Left colon (tissue), 2 donors: Measurements from ENCODE around the gene GAR1. TPM values are rescaled to one million over a fixed set of nuclear protein-coding genes. Genes with fewer than 3 reads are reported as not detected.
A peak's percentile ranks its signal among the peaks of the same experiment; 100 is the strongest.
"Not testable (repeated sequence)": the region's sequence is repeated elsewhere in the genome, so short reads cannot be mapped to it uniquely, and the experiment has no call there.

Experiments
- ATAC-seq: fragments of 200-7000 bp; cut with Tn5 transposase; one replicate; pipeline ENCODE4 v1.9.1; 2020; ENCODE audit warnings: mild to moderate bottlenecking, moderate library complexity
- DNase-seq, 2 donors: peaks; one replicate each; pipeline ENCODE4 v3.0.0-alpha.2; 2020
- intact Hi-C, 2 donors: fragments of 100-400 bp; cut with DNase I in 1 of 2; cut with micrococcal nuclease in 1 of 2; formaldehyde crosslinking; loops; one replicate each; pipeline versions ENCODE4 v1.11.2 to v1.14.0; 2022; cut with DNase I, micrococcal nuclease
- long read RNA-seq: library from polyadenylated mRNA; unstranded; transcript quantifications from one replicate; pipeline ENCODE4 v2.0.0, GENCODE V29; 2021
- total RNA-seq, 2 donors: library from RNA; stranded (reverse); fragmentation: NEBNext Ultra II Directional; extraction: Animal tissue kit (Norgen Biotek cat#: 25700); gene quantifications; one replicate each; pipeline ENCODE4 v1.2.1, GENCODE V29; 2021
- donor health status: DM: no; HTN: no; CAD: no.
- donor health status: DM: yes; HTN: yes; CAD: no.

The GAR1 gene
- 10 to 100 TPM; 12.8 to 17.0 TPM for total RNA-seq
- long read RNA-seq, transcript GAR1-201 (7 exons, 1,224 nt), result major isoform, 6 of 14 reads
- long read RNA-seq, transcript GAR1-202 (7 exons, 1,011 nt), result minor isoform, 5 of 14 reads
- long read RNA-seq, partial matches to known transcripts, result 3 of 14 reads
- long read RNA-seq, other reads (novel, unspliced or antisense), result 0 of 14 reads

DNA sequence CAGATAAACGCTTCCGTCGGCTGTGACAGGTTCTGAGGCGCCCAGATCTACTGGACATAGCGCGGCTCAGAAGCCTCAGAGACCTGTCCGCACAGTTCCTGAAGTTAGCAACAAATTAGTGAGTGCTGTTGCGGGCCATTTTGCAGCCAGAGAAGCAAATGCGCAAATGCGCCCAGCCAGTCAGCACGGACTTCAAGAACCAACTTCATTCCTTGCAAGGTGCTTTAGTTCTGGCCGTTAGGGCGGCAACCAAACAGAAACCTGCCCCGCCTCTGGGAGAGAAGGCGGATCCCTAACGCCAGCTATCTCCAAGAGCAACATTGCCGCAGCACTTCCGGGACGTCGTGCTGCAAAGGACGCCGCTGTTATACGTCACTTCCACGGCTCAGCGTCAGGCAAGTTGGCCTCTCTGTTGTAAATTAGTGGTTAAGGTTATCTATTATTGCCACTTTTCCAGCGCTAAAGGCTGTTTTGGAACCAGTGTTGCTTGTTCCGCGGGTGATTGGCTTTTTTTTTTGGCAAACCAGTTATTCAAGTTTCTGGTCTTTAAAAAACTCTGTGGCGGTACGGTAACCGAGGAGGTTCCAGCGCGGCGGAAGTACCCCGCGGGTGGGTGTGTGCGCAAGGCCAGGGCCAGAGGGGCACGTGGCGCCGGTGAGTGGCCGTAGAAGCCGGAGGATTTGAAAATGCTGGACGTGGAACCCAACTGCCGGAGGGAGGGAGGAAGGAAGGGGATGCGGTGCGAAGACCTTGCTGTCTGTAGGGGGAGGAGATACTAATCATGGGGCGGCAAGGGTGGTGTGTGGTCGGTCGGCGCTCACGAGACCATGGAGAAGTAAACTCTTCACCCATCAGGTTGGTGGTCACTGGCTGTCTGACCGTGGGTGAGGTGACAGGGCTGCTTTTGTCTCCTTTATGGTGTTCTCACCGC lies at the start of gene GAR1:
Gene GAR1, plus strand, starts transcription at position 612 of the 931 bp plus-strand sequence. CDS start 403 bp downstream, outside the sequence.
- ATAC-seq (peak; percentile 97), DNase-seq (peak; percentile 94 to 96)
- intact Hi-C loops, result loop anchor here in 1 of 2 donors (10.0 kb wide), 1 partner anchor 111 kb away; the partner anchor contains the start of gene CASP6

DNA sequence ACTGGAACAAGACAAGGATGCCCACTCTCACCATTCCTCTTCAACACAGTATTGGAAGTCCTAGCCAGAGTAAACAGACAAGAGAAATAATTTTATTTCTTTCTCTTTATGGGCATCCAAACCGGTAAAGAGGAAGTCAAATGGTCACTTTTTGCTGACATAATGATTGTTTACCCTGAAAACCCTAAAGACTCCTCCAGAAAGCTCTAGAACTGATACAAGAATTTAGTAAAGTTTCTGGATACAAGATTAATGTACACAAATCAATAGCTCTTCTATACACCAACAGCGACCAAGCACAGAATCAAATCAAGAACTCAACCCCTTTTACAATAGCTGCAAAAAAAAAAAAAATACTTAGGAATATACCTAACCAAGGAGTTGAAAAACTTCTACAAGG lies 33.5 kb upstream of the GAR1 start:
- DNase-seq, ATAC-seq, intact Hi-C loops: not testable (repeated sequence)

DNA sequence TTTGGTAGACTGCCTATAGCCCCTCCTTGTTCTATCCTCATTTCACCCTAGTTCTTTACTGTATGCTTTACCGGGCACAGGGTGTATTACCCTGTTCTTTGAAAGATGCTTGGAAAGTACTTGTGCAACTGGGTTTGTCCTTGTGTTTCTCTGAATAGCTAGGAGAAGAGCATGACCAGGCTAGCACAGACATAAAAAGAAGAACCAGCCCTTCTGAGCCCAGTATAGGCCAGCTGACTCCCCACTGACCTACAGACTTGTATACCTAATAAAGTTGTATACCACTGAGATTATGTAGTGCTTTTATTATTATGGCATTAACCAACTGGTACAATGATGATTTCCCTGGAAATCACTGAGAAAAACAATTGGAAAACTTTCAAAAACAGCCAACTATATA lies 28.7 kb upstream of the GAR1 start:
- no peak for DNase-seq
- ATAC-seq, result no peak
- intact Hi-C loops, result no loop called here

DNA sequence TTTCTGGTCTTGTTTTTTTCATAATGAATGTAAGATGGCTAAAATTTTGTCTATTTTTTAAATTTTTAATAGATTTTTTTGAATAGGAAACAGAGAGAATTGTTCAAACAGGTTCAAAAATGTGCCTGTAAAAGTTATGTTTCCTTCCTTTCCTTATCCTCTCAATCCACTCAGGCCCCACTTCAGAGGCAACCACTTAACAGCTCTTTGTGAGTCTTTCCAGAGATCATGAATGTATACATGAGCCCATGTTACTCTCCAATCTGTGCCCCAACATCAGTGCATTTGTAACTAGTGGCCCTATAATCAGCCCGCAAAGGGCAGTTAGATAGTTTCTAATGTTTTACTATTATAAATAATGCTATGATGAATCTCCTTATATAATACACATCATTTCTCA lies 27.8 kb upstream of the GAR1 start:
- no peak for DNase-seq
- intact Hi-C loops, result no loop called here
- ATAC-seq, result no peak

DNA sequence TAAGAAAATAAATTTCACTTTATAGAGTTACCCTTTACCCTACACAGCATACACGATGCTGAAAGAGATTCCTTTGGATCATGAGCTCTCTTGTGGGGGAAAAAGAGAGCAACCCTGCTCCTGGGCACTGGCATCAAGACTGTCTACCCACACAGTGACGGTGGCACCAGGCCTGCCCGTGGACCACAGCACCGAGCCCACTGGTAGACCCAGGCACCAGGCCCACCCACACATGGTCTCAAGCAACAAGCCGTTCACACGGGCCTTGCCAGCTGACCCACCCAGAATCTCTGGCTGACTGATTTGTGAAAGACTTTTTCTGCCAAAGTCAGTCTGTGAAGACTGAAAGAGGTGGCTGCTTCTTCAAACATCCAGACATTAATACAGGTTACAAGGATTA lies 20.5 kb upstream of the GAR1 start:
- intact Hi-C loops, result no loop called here
- DNase-seq (no peak), ATAC-seq (no peak)

DNA sequence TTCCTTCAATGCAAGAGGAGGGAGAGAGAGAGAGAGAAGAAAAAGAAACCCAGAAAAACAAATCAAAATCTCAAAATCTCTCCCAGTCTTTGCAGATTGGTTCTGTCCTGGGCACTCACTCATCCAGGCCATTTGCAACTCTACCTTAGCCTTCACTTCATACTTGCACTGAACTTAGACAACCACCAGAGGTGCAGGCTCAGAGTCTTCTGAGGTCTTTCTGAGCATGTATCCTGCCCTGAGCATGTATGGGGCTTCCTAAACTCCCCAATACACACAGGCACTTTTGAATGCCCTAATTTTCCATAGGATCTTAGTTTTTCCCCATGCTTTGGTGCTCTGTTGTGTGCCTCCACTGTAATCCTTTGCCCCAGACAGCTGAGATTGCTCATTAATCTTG lies 16.7 kb upstream of the GAR1 start:
- DNase-seq (no peak), ATAC-seq (peak; percentile 30)
- intact Hi-C loops, result no loop called here

DNA sequence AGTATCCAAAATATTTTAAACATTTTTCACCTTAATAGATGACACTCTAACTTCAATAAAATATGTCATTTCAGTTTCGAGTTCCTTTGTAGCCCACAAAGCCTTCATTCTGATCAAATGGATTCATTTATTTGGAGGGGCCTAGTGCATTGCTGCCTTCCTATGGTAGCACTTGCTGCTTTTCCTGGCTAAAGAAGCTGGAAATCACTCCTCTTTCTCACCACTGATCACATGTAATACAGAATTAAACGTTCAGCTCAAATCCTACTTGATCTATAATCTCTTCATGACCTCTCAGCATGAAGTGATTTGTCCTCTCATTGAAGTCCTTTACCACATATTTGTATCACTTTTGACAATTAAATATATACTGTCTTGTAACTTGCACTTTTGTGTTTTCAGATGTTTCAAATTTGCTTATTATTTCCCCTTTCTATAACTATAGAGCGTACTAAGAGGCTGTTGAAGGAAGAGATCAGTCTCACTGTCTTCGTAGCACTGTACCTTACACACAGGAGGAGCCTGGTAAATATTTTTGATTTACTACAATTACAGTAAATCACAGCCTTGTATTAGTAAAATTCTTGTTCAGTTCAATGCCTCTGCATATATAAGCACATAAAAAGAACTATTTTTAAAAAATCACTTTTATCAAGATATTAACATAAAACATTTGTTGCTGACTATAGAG lies 14.3 kb upstream of the GAR1 start:
- intact Hi-C loops, result no loop called here
- DNase-seq (no peak), ATAC-seq (no peak)

DNA sequence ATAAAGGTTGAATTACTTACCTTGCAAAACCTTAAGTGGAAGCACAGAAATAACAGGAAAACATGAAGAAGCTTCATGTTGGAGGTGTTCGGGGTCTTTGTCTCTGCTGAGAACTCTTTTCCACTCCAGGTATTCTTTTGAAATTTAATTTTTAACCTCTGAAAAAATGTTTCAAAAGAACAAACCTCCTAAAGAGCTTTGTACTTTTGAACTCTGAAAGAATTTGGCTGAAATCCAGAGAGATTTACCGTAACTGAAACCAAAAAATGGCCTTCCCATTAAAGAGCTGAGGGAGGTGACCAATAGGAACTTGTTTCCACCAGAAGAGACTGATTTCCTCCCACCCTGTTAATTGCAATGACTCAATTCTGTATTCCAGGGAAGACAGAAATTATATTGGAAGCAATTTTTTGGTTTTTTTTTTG lies 13.7 kb upstream of the GAR1 start, which contains the start of gene CFI:
Gene CFI, minus strand, starts transcription at position 105 of the 425 bp plus-strand sequence. Its CDS starts 28 bp downstream, at position 77.
- DNase-seq, result no peak
- intact Hi-C loops, result no loop called here

DNA sequence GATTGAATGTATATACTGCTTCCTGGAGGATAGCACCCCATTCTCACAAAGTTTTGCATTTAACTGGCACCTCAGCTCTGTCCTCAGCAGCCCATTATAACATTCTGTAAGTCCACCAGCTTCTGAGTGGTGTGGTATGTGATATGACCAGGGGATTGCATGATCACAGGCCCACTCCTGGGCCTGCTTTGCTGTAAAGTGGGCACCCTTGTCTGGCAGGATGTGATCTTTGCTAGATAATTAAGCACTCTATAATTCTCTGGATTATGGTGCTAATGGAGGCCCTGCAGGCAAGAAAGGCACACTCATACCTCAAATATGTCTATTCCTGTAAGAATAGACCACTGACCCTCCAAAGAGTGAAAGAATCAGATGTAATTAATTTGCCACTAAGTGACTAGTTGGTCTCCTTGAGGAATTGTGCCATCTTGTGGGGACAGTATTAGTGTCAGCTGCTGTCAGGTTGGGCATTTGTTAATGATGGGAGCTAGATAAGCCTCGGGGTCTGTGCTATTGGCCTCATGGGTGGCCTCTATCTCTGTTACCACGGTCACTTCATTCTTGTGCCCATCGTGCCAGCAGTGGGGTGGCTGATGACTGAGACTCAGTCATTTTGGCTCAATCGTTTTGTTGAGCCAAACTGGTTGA lies 11.5 kb upstream of the GAR1 start:
- intact Hi-C loops, result no loop called here
- ATAC-seq (peak; percentile 77), DNase-seq (no peak)

More for the DNA sequence above, 13.7 kb upstream of the GAR1 start, which contains the start of gene CFI:
- ATAC-seq, result peak; percentile 25

DNA sequence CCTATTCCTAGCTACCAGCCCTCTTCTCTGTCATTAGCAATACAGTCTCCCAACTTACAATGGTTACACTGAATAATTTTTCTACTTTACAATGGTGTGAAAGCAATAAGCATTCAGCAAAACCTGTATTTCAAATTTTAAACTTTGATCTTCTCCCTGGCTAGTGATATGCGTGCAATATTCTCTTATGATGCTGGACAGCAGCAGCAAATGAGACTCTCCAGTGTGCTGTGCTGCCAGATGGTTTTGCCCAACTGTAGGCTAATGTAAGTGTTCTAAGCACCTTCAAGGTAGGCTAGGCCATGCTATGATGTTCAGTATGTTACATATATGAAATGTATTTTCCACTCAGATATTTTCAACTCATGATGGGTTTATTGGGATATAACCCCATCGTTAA lies 5.9 kb upstream of the GAR1 start:
- ATAC-seq (no peak), DNase-seq (no peak)
- intact Hi-C loops, result loop anchor here in 1 of 2 donors (10.0 kb wide), 1 partner anchor 105 kb away; the partner anchor contains the start of gene CASP6

DNA sequence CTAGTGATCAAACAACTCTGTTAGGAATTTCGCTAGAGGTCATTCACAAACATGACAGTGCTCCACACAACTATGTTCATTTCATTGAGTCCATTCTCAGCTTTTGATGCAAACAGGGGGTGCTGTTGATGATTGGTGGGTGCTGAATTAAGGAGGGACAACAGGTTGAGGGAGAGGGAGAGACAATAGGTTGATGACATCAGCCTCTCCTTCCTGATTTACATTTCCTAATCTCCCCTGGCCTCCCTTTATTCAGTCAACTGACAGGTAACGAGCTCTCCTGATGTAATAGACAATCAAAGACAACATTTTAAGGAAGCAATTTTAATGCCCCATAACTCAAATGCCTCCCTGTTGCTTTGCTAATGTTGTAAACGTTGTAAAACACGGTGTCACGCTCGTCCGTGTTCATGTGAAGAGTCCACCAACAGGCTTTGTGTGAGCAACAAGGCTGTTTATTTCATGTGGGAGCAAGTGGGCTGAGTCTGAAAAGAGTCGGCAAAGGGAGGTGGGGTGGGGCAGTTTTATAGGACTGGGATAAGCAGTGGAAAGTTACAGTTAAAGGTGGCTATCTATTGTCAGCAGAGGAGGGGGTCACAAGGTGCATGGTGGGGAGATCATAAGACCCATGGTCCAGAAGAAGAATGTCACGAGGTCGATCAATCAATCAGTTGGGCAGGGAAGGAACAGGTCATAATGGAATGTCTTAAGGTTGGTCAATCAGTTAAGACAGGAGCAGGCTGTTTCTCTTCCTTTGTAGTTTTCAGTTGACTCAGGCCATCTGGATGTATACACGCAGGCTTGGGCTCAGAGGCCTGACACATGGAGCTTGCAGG lies 4.8 kb upstream of the GAR1 start:
- DNase-seq, result peak in 1 of 2 donors; percentile 30
- intact Hi-C loops, result loop anchor here in 1 of 2 donors (10.0 kb wide), 1 partner anchor 106 kb away; the partner anchor contains the start of gene CASP6
- no peak for ATAC-seq

DNA sequence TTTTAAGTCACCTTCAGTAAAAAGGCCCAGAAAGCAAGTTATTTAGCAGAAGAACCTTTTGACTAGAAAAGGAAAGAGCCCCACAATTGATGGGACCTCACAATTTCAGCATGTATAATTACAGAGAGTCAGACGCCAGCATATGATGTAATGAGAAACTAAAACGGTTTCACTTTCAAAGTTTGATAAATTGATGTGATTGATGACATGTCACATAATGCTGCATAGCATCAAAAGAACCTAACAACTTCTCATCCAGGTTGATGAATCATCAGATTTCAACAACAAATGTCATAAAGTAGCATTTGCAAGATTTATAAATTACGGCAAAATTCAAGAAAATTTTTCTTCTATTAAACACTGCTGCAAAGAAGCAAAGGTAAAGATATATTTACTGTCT lies 3.9 kb upstream of the GAR1 start:
- DNase-seq, result no peak
- intact Hi-C loops, result loop anchor here in 1 of 2 donors (10.0 kb wide), 1 partner anchor 107 kb away; the partner anchor contains the start of gene CASP6

DNA sequence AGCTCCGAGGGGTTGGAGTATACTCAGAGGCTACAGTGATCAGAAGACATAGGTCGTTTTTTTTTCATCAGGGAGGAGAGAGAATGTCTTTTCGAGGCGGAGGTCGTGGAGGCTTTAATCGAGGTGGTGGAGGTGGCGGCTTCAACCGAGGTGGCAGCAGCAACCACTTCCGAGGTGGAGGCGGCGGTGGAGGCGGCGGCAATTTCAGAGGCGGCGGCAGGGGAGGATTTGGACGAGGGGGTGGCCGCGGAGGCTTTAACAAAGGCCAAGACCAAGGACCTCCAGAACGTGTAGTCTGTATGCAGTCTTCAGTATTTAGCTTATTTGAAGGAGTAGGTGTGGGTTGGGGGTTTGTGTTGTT lies 500 bp downstream of the GAR1 start:
- ATAC-seq (peak; percentile 17), DNase-seq (peak in 1 of 2 donors; percentile 47)
- intact Hi-C loops, result loop anchor here in 1 of 2 donors (10.0 kb wide), 1 partner anchor 111 kb away; the partner anchor contains the start of gene CASP6

More for the DNA sequence above, 3.9 kb upstream of the GAR1 start:
- no peak for ATAC-seq

DNA sequence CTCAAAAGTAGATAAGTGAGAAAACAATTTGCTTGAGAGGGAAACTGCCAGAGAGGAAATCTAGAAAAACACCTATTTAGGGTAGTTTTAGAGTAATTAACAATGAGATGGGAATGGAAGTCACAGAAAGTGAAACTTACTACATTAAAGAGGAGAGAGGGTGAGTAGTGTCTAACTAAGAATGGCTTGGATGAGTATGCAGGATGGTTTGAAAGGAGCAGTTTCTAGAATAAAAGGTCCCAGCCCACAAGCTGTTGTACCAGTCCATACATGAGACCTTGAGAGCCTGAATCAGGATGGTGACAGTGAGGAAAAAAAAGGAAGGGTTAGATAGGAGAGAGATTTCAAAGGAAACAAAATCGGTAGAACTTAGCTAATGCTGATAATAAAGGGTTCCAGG lies 1.3 kb downstream of the GAR1 start:
- intact Hi-C loops, result loop anchor here in 1 of 2 donors (10.0 kb wide), 1 partner anchor 112 kb away; the partner anchor contains the start of gene CASP6
- ATAC-seq, result no peak
- no peak for DNase-seq

DNA sequence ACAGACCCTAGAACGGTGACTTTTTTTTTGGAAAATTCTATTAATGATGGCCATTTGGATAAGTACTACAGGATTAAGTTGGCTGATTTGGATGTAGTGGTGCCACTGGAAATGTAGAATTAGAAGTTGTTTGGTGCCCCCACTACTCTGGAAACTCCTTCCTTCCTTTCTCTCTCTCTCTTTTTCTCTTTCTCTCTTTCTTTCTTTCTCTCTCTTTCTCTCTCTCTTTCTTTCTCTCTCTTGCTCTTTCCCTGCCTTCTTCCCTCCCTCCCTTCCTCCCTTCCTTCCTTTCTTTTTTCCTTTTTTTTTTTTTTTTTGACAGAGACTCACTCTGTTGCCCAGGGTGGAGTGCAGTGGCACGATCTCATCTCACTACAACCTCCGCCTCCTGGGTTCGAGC lies 2.7 kb downstream of the GAR1 start:
- intact Hi-C loops, result loop anchor here in 1 of 2 donors (10.0 kb wide), 1 partner anchor 113 kb away; the partner anchor contains the start of gene CASP6
- ATAC-seq (no peak), DNase-seq (no peak)

DNA sequence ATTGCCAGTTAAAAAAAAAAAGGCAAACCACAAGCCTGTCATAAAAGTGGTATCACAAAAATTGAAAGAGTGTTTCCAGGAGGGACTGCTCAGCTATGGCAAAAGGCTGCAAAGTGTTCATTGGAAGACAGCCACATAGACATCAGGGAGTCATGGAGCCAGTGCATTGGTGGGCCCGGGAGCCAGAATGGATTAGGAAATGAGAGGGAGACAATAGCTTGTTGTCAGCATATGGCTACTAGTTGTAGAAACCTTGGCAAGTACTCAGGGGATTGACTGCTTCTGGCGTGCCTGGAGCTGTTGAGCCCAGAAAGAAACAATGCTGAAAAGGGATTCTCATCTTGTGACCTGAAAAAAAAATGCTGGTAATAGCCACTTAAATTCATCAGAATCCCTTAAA lies 5.0 kb downstream of the GAR1 start:
- intact Hi-C loops, result no loop called here
- DNase-seq (no peak), ATAC-seq (no peak)

DNA sequence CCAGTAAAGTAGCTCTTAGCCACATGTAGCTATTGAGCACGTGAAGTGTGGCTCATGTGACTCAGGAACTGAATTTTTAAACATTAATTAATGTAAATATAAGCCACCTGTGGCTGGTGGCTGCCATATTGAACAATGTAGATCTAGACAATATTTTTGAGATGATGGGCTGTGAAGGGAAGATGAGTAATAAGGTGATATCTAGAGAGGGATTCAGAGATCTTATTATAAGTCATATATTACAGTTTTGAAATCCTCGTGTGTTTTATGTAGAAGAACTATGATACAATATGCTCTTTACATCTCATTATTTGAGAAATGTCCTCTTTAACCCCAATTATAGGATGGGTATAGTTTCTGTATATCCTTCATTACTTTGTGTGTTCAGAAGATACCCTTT lies 5.6 kb downstream of the GAR1 start:
- intact Hi-C loops, result no loop called here
- DNase-seq, result no peak
- ATAC-seq, result no peak
